Fibroblast of peridontal ligament (primary cell): ENCODE results near the gene SOX8.

ENCODE experiments used
- DNase-seq: peaks from one replicate; pipeline ENCODE4 v3.0.0-alpha.2; 2010; ENCODE audit errors: extremely low read depth

Gene SOX8

DNA sequence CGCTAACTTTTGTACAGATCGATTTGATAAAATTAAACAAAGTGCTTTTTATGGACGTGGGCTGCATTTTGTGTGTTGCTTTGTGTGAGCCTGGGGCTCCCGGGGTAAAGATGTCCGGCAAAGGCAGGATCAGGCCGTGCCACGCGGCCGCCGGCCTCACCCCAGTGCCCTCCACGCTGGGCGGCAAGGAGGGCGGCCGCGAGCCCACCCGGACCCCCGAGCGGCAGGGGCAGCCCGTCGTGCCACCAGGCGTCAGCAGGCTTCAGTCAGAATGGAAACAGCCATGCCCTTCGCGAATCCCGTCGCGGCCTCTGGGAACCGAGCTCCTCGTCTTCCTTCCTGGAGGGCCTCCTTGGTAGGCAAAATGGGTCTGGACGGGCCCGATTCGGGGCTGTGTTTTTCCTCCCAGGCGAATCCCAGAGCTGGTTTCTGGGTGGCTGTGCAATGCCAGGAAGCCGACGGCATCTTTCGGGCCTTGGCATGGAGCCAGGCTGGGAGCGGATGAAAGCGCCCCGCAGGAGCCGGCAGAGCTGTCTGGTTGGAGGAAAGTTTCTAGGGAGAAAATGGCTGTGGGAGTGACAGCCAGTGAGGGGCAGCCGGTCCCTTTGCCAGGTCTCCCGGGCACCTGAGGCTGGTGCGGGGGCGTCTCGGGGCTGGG, 5.5 kb downstream of the SOX8 start:
- no peak for DNase-seq

- no peak for DNase-seq
These were observed 6.3 kb downstream of the SOX8 start for GRCh38 chr16:987906-988305.

DNA sequence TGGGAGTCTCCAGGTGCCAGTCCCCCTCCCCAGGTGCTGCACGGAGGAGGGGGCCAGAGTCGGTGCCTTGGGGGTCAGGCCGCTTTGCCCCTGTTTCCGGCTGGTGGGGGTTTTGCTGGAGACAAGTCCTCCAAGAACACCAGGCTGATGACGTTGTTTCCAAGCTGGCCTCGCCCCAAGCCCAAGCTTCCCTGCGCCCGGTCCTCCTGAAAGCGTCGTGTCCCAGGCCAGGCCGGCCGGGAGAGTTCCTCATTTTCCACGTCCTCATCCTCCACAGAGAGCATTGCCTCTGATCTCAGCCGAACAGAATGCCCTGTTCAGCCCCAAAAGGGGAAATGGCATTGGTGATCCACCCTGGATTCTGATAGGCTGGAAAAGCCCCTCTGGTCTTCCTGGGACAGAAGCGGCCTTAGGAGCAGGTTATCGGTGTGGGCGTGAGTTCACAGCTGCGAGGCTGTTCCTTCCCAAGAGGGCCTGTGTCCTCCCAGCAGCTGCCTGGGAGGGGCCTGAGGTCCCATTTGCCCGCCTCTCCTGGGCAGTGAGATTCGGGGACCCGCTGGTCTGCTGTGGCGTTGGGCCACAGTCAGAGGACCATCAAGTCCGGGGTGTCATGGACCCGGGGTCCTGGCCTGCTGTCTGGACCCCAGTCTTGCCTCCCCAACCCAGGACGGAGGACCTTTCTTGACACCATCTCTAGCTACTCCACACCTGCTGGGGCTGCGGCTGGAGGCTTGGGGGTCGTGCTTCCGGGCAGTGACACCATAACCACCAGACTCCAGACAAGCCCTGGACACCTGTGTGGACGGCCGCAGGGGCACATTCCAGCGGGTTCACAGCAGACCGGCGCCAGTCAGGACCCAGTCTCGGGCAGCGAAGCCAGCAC, 7.1 kb downstream of the SOX8 start:
- no peak for DNase-seq

DNA sequence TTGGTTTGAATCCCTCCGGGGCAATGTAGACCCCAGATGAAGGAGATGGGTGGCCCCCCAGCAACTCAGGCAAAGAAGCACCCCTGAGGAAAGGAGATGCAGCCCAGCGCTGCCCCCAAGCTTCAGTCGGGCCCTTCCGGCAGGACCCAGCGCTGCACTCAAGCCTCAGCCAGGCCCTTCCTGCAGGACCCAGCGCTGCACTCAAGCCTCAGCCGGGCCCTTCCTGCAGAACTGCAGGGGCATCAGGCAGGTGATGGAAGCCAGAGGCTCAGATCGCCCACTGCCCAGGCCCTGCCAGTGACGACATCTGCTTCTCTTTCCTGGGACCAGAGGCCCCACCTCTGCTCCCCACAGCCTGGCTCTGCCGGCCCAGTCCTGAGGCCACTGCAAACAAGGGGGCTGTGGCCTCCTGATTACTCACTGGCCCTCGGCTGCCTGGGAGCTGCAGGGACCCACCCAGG, 7.8 kb downstream of the SOX8 start:
- no peak for DNase-seq

- DNase-seq, result no peak
These were observed 9.1 kb downstream of the SOX8 start for GRCh38 chr16:990516-991291.

DNA sequence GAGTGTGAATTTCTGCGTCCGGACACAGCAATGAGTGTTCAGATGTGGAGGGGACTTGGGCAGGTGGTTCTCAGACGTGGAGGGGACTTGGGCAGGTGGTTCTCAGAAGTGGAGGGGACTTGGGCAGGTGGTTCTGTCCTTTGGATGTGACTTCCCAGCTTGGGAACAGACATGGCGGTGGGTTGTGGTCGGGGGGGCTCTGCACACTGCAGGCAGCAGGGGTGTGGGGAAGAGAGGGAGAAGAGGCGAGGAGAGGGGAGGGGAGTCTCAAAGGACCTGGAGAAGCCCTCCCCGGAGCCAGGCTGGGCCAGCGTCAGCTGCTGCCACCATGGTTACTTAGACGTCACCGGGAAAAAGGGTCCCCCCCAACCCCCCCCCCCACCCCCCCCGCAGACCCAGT, 9.8 kb downstream of the SOX8 start:
- DNase-seq, result no peak

DNA sequence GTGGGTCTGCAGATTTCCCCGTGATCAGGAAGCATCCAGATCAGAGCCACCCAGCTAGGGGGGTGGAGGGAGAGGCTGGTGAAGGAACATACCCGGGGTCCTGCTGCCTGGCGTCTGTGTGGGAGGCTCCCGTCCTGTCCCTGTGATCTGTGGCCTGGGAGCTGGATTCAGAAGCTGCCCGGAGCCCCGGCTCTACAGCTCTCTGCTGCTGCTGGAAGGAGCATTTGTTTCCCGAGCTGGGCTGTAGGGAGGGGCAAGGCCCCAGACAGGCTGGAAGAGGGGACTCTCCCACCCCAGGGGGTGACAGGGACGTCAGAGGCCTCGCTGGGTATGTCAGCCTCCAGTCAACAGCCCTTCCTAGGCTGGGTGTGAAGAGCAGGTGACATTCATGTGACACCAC, 10.2 kb downstream of the SOX8 start:
- DNase-seq, result no peak

GRCh38 chr16:993731-994130, 12.2 kb downstream of the SOX8 start:
- no peak for DNase-seq

DNA sequence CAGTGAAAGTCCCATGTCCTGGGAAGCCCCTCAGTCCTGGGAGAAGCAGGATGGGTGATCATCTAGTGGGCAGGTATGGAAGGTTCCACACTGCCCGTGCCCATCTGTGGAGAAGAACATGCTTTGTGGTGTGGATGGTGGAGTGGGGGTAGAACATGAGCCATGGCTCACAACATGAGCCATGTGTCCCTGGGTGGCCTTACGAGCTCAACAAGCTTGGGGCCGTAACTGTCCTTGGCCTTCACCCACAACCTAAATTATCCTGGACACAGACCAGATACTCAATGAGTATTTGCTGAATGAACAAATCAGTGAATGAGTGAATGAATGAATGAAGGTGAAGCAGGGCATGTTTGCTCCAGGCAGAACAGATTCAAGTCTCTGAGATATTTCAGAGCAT, 13.5 kb downstream of the SOX8 start:
- DNase-seq, result peak; percentile 23

GRCh38 chr16:995783-996182, 14.2 kb downstream of the SOX8 start:
- DNase-seq, result no peak

- DNase-seq, result no peak
These were observed 15.1 kb downstream of the SOX8 start for GRCh38 chr16:996681-997080.

DNA sequence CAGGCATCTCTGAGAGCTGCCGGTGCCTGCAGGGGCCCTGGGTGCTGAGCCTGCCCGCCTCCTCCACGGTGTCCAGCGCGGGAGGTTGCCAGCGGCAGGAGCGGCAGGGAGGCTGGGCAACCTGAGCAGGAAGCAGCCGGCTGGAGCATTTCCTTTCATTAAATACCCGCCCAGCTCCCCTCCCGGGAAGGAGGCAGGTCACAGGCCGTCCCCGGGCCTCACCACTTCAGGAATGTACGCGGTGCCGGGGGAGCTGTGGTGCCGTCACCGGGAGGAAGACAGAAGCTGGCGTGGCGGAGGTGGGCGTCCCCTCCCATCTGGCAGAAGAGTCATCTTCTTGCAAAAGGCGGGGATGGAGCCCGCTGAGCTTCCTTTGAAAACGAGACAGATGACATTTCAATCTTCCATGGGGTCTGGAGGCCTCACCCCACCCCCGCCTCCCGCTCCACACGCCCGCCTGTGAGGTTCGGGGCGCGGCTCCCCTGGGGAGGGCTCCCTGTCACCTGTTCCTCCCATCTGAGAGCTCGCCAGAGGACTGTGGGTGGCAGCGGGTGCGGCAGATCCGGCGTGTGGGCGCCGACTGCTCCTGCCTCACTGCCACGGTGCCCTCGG, 16.0 kb downstream of the SOX8 start:
- DNase-seq, result no peak

DNA sequence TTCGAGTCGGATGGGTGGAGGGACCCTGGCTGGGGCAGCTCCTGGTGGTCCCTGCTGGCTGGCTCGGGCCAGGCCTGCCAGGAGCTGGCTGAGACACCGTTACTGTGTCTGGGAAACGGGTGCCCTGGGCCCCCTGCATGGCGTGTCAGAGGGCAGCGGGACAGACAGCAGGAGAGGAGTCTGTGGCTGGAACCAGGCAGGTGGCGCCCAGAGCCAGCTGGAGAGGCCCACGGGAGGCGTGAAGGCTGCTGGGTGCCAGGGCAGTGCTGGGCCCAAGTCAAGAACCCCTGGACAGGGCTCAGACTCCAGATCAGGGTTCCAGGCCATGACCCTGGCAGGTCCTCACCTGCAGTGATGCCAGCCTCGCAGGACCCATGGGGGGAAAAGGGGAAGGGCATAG, 16.6 kb downstream of the SOX8 start:
- DNase-seq, result no peak

DNA sequence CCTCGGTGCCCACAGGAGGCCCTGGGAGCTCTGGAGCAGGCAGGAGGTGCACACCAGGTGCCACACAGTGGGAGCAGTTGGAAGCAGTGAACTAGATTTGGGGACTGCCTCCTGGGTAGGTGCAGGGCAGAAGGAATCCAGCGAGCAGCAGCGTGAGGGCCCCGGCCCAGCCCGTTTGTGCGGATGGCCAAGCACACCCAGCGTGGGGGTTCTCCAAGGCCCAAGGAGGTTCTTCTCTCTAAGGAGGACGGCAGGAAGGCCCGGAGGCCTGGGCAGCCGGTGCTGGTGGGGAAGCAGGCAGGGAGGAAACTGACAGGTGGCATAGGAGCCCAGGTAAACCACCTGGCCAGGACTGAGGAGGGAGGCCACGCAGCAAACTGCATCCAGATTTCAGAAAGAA, 17.0 kb downstream of the SOX8 start:
- no peak for DNase-seq

DNA sequence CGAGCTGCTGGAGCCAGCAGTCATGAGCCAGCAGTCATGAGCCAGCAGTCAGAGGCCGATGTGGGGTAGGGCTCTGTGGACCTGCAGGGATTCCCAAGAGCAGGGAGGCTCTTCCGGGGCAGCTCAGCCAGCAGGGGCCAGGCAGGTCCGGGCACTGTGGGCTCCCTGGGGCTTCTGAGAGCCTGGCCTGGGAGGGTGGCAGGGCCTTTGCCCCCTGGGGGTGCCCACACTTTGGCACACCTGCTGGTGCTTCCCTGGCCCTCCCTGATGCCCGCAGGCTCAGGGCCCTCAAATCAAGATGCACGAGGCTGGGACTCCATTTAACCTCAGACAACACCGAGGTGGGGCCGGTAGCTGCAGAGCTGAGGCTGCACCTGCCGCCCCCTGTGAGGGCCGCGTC, 18.1 kb downstream of the SOX8 start:
- DNase-seq, result no peak

- no peak for DNase-seq
These were observed 19.0 kb downstream of the SOX8 start for GRCh38 chr16:1000608-1001007.

DNA sequence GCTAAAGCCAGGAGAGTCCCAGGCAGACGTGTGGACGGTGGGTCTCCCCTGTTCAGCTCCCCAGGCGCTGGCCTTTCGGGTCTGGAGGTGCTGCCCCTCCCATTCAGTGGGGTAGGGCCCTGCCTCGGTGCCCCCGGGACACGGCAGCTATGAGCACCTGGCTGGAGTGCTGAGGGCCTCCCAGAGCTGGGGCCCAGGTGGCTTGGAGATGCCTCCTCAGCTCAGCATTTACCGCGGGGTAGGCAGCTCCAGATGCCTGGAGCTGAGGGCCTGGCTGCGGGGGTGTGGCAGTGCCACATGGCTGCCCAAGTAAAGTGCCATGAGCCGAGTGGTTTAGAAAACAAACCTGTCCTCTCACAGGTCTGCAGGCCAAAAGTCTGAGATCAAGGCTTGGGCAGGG, 19.5 kb downstream of the SOX8 start:
- no peak for DNase-seq

DNA sequence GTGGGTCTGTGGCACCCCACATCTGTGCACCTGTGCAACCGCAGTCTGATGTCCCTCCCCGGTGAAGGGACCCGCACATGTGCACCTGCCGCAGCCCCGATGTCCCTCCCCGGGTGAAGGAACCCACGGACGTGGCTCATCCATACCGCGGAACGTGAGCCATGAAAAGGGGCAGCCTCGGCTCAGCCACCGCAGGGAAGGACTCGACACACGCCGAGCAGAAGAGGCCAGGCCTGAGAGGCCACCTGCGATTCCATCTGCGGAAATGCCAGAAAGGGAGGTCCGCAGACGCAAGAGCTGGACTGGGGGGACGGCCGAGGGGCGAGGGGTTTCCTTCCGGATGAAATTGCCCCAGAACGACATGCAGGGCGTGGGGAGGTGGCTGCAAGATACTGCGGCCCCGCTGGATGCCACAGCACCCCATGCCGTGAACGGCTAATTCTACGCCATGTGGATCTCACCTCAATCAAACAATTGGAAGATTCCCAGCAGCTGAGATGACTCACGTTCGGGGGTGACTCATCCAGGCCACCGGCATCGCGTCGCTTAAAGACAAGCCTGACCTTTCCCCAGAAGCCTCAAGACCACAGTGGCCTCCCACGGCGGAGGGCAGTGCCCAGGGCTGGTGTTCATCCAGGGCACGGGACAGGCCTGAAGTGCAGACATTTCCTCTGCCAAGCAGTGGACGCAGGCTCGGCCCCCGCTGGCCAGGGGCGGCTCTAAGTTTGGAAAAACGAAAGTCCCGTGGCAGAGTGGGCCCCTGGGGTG, 21.0 kb downstream of the SOX8 start:
- peak; percentile 66 for DNase-seq

GRCh38 chr16:1003391-1004347, 22.1 kb downstream of the SOX8 start:
- DNase-seq, result no peak

GRCh38 chr16:1005286-1005685, 23.7 kb downstream of the SOX8 start:
- DNase-seq, result no peak
